Kidney (tissue), 14 donors: Measurements from ENCODE around the gene HSD3B7. TPM values are rescaled to one million over a fixed set of nuclear protein-coding genes. Genes with fewer than 3 reads are reported as not detected.

Experiments
- DNase-seq, 5 donors: peaks; one replicate each; pipeline ENCODE4 v3.0.0-alpha.2; 2013 to 2020
- FAIRE-seq: peaks from 2 replicates; lab custom pipeline; 2012; peaks lifted over from hg19 to GRCh38; lab: Jason Lieb, UNC
- H3K27ac ChIP-seq, 2 donors: one replicate each; pipeline ENCODE4 v1.7.0; 2013; ENCODE audit warnings: low read depth in 2 of 2, low read length in 2 of 2, inconsistent platforms in 1 of 2
- H3K27me3 ChIP-seq: one replicate; pipeline ENCODE4 v1.7.1; 2013; ENCODE audit warnings: low read length, inconsistent platforms; ENCODE audit not compliant: control insufficient read depth, insufficient read depth
- H3K36me3 ChIP-seq, 3 donors: one replicate each; pipeline versions ENCODE4 v1.7.0 to v1.7.1; 2013; ENCODE audit warnings: low read length in 3 of 3, control low read depth in 1 of 3, inconsistent platforms in 1 of 3; ENCODE audit not compliant: insufficient read depth in 3 of 3, control insufficient read depth in 2 of 3
- H3K4me1 ChIP-seq, 3 donors: one replicate each; pipeline versions ENCODE4 v1.7.0 to v1.7.1; 2013; ENCODE audit warnings: low read length in 3 of 3, inconsistent platforms in 1 of 3, low read depth in 1 of 3; ENCODE audit not compliant: control insufficient read depth in 2 of 3, insufficient read depth in 2 of 3
- H3K4me3 ChIP-seq, 3 donors: one replicate each; pipeline versions ENCODE4 v1.7.0 to v1.8.1; 2013; ENCODE audit warnings: low read length in 3 of 3, control low read depth in 1 of 3, inconsistent platforms in 1 of 3
- H3K9ac ChIP-seq, 3 donors: one replicate each; pipeline versions ENCODE4 v1.7.0 to v1.7.1; 2013; ENCODE audit warnings: low read length in 3 of 3, control low read depth in 1 of 3, inconsistent platforms in 1 of 3
- H3K9me3 ChIP-seq, 3 donors: one replicate each; pipeline versions ENCODE4 v1.7.0 to v1.7.1; 2013; ENCODE audit warnings: low read length in 3 of 3, control low read depth in 1 of 3, inconsistent platforms in 1 of 3; ENCODE audit not compliant: control insufficient read depth in 2 of 3, insufficient read depth in 1 of 3
- CTCF ChIP-seq: IDR thresholded peaks from 3 replicates; pipeline ENCODE4 v1.5.1; 2012; ENCODE audit warnings: mild to moderate bottlenecking, moderate library complexity, borderline replicate concordance; ENCODE audit not compliant: insufficient read depth; ENCODE audit errors: extremely low read depth
- intact Hi-C: fragments of 100-400 bp; cut with DNase I; formaldehyde crosslinking; loops from one replicate; pipeline ENCODE4 v1.11.1; 2022
- polyA plus RNA-seq: library from polyadenylated mRNA; stranded (reverse); fragments of 350-450 nt; fragmentation: Illumina TruSeq; extraction: RNeasy Lipid Tissue Mini Kit (QIAGEN cat#74804); gene quantifications from one replicate; pipeline ENCODE4 v1.2.3, GENCODE V29; 2014; ENCODE audit warnings: low read depth, low replicate concordance; ENCODE audit not compliant: insufficient read depth
- total RNA-seq: library from RNA; stranded (reverse); fragmentation: NEBNext Ultra II Directional; extraction: Animal tissue kit (Norgen Biotek cat#: 25700); gene quantifications from one replicate; pipeline ENCODE4 v1.2.1, GENCODE V29; 2021
- donor health status: control.
- donor health status: control.
- donor health status: control.
- donor health status: control.
- donor health status: control.
- donor health status: DM: yes; HTN: yes; CAD: no.
- donor health status: Normal renal cell carcinoma (clear cell type).

HSD3B7 gene
- total and polyA plus RNA-seq, 2 donors from 2014 or later: 24.4 to 40.5 TPM

DNA sequence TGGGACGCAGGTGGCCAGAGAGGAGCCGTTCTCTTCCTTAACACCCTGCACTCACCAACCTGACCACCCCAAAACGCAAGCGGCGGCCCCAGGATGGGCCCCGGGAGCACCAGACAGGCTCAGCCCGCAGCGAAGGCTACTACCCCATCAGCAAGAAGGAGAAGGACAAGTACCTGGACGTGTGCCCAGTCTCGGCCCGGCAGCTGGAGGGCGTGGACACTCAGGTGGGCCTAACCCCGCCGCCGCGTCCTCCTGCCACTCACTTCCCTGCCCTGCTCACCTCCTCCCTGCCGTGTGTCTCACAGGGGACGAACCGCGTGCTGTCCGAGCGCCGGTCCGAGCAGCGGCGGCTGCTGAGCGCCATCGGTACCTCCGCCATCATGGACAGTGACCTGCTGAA is 4.6 kb upstream of the HSD3B7 start:
- Histone ChIP-seq H3K9ac (no peak overlapping the region), H3K36me3 (peaks cover 0 to 31% (median 16%) of the 10 kb centered on the region in 3 donors), H3K27ac (no peak overlapping the region), H3K27me3 (no peaks in the 10 kb centered on the region), H3K4me1 (peaks cover 0 to 3% (median 0%) of the 10 kb centered on the region in 3 donors), H3K9me3 (no peaks in the 10 kb centered on the region), H3K4me3 (no peak overlapping the region)
- TF ChIP-seq CTCF: no peak
- FAIRE-seq: no peak
- intact Hi-C loops: loop anchor here (10.0 kb wide), 1 partner anchor 464 kb away; the partner anchor contains the start of gene ZNF843
- DNase-seq: no peak

- FAIRE-seq: no peak
- no peak for DNase-seq
- Histone ChIP-seq H3K27ac (no peak overlapping the region), H3K9me3 (no peaks in the 10 kb centered on the region), H3K36me3 (peaks cover 0 to 25% (median 13%) of the 10 kb centered on the region in 3 donors), H3K27me3 (no peaks in the 10 kb centered on the region), H3K4me1 (peaks cover 0 to 8% (median 5%) of the 10 kb centered on the region in 3 donors), H3K4me3 (no peak overlapping the region), H3K9ac (no peak overlapping the region)
- intact Hi-C loops: loop anchor here (10.0 kb wide), 1 partner anchor 464 kb away; the partner anchor contains the start of gene ZNF843
- no peak for TF ChIP-seq CTCF
Measured at GRCh38 chr16:30980959-30981358, 4.0 kb upstream of the HSD3B7 start.

DNA sequence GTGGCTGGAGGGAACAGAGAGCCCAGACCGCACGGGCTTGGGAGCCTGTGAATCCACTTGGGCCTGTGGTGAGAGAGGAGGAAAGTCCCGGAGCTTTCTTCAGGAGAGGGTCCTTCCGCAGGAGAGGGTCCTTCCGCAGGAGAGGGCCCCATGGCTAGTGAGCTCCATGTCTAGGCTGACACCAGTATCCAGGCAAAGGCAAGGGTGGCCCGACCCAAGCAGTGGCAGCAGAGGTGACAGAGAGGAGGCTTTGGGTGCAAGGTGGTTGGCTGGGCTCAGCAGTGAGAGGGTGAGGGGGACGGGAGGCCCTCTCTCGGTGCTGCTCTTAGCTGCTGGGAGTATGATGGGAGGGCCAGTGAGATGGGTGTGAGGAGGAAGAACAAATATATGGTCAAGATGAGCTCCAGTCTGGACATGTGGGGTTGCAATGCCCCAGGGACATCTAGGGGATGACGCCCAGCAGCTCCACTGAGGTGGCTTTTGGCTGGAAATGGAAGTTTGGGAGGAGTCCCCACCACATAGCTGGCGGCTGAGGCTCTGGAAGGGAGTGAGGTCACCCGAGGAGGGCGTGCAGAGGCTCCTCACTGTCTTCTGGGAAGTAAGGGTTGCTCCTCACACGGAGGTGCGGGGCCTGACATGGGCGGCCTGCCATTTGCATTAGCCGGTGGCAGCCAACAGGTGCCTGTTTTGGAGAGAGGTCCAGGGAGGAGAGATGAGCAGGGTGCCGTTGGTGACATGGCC is 2.3 kb upstream of the HSD3B7 start:
- no peaks in the 10 kb centered on the region for H3K9me3 ChIP-seq
- H3K9ac ChIP-seq: no peak overlapping the region
- no peaks in the 10 kb centered on the region for H3K27me3 ChIP-seq
- TF ChIP-seq CTCF: no peak
- H3K27ac ChIP-seq: no peak overlapping the region
- FAIRE-seq (no peak), DNase-seq (no peak)
- intact Hi-C loops: loop anchor here (10.0 kb wide), 1 partner anchor 462 kb away; the partner anchor contains the start of gene ZNF843
- H3K36me3 ChIP-seq: peaks cover 0 to 16% (median 4%) of the 10 kb centered on the region in 3 donors
- H3K4me1 ChIP-seq: peaks cover 0 to 9% (median 5%) of the 10 kb centered on the region in 3 donors
- H3K4me3 ChIP-seq: no peak overlapping the region
